ENCODE measurements around the gene LPIN1.
"Not testable (repeated sequence)": the region's sequence is repeated elsewhere in the genome, so short reads cannot be mapped to it uniquely, and the experiment has no call there.

Gene LPIN1

GRCh38 chr2:11715987-11716652 lies 30.3 kb upstream of the LPIN1 start:
- no peak for DNase-seq

- no peak for DNase-seq
Observed at GRCh38 chr2:11716689-11717321, 29.6 kb upstream of the LPIN1 start.

- DNase-seq = no peak
Observed at GRCh38 chr2:11717623-11718022, 28.8 kb upstream of the LPIN1 start.

- DNase-seq = no peak
Observed at GRCh38 chr2:11718606-11719005, 27.8 kb upstream of the LPIN1 start.

- DNase-seq = no peak
Observed at GRCh38 chr2:11719230-11719977, 27.0 kb upstream of the LPIN1 start.

- no peak for DNase-seq
Observed at GRCh38 chr2:11720752-11721151, 25.7 kb upstream of the LPIN1 start.

- no peak for DNase-seq
Observed at GRCh38 chr2:11722292-11723060, 24.0 kb upstream of the LPIN1 start.

- no peak for DNase-seq
Observed at GRCh38 chr2:11723061-11723371, 23.4 kb upstream of the LPIN1 start.

- DNase-seq = no peak
Observed at GRCh38 chr2:11724151-11724550, 22.3 kb upstream of the LPIN1 start.

GRCh38 chr2:11726384-11726783 lies 20.0 kb upstream of the LPIN1 start:
- DNase-seq = no peak

GRCh38 chr2:11729362-11730212 lies 16.8 kb upstream of the LPIN1 start:
- DNase-seq = no peak

GRCh38 chr2:11731214-11731984 lies 15.0 kb upstream of the LPIN1 start:
- not testable (repeated sequence) for DNase-seq

- DNase-seq = no peak
Observed at GRCh38 chr2:11732587-11732986, 13.8 kb upstream of the LPIN1 start.

GRCh38 chr2:11737852-11738251 lies 8.6 kb upstream of the LPIN1 start:
- DNase-seq = not testable (repeated sequence)

GRCh38 chr2:11738589-11739436 lies 7.6 kb upstream of the LPIN1 start:
- DNase-seq = no peak

GRCh38 chr2:11740723-11741122 lies 5.7 kb upstream of the LPIN1 start:
- no peak for DNase-seq

- DNase-seq = no peak
Observed at GRCh38 chr2:11742317-11742701, 4.1 kb upstream of the LPIN1 start.

GRCh38 chr2:11742702-11743357 lies 3.6 kb upstream of the LPIN1 start:
- DNase-seq = no peak

- no peak for DNase-seq
Observed at GRCh38 chr2:11743366-11743765, 3.1 kb upstream of the LPIN1 start.

GRCh38 chr2:11743846-11744553 lies 2.4 kb upstream of the LPIN1 start:
- peak; percentile 75 for DNase-seq

Data from GDM1 (cell line).